Measurements from ENCODE around the gene TBC1D5. TPM values are rescaled to one million over a fixed set of nuclear protein-coding genes. Genes with fewer than 3 reads are reported as not detected.

Gene TBC1D5
- total and polyA plus RNA-seq, 4 donors, result 34.6 to 135 (median 69.1) TPM

DNA sequence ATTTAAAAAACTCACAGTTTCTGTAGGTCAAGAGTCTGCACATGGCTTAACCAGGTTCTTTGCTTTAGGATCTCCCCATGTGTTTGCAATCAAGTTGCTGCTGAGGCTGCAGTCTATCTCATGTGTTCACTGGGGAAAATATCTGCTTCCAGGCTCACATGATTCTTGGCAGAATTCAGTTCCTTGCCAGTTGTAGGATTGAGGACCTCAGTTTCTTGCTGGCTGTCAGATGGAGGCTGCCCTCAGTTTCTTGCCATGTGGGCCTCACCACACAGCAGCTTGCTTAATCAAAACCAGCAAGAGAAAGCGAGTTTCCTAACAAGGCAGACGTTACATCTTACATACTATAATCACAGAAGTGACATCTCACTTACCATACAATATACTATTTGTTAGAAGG lies 10.0 kb upstream of the TBC1D5 start:
- H3K27ac ChIP-seq (ENCODE audit: low read depth, low read length), result no peak overlapping the region
- H3K4me3 ChIP-seq (ENCODE audit: low read depth, low read length), result no peak overlapping the region
- no peak for DNase-seq (ENCODE audit: low read depth in 4 of 6, low spot score in 6 of 6)
- H3K4me1 ChIP-seq (ENCODE audit: control insufficient read depth, insufficient read depth, low read length), result no peaks in the 10 kb centered on the region
- no peaks in the 10 kb centered on the region for H3K36me3 ChIP-seq (ENCODE audit: control insufficient read depth, insufficient read depth, low read length)
- H3K27me3 ChIP-seq (ENCODE audit: control insufficient read depth, insufficient read depth, low read length), result no peaks in the 10 kb centered on the region
- no peaks in the 10 kb centered on the region for H3K9me3 ChIP-seq (ENCODE audit: control insufficient read depth, insufficient read depth, low read length)
- no CpG with 5 or more reads among the region's 2 CpGs for WGBS (ENCODE audit: insufficient coverage)

GRCh38 chr3:17749705-17750293 lies 7.4 kb upstream of the TBC1D5 start:
- Histone ChIP-seq H3K9me3 (ENCODE audit: control insufficient read depth, insufficient read depth, low read length) (no peaks in the 10 kb centered on the region), H3K27me3 (ENCODE audit: control insufficient read depth, insufficient read depth, low read length) (no peaks in the 10 kb centered on the region), H3K36me3 (ENCODE audit: control insufficient read depth, insufficient read depth, low read length) (no peaks in the 10 kb centered on the region), H3K4me1 (ENCODE audit: control insufficient read depth, insufficient read depth, low read length) (no peaks in the 10 kb centered on the region), H3K27ac (ENCODE audit: low read depth, low read length) (no peak overlapping the region), H3K4me3 (ENCODE audit: low read depth, low read length) (no peak overlapping the region)
- 100% methylated on average over 2 of the region's 3 CpGs for WGBS (ENCODE audit: insufficient coverage)
- DNase-seq (ENCODE audit: low read depth in 4 of 6, low spot score in 6 of 6), result no peak

- no peak overlapping the region for H3K4me3 ChIP-seq (ENCODE audit: low read depth, low read length)
These were observed 6.8 kb upstream of the TBC1D5 start for GRCh38 chr3:17749281-17749680.

GRCh38 chr3:17747890-17748247 lies 5.4 kb upstream of the TBC1D5 start:
- Histone ChIP-seq H3K4me1 (ENCODE audit: control insufficient read depth, insufficient read depth, low read length) (no peaks in the 10 kb centered on the region), H3K27me3 (ENCODE audit: control insufficient read depth, insufficient read depth, low read length) (no peaks in the 10 kb centered on the region), H3K27ac (ENCODE audit: low read depth, low read length) (no peak overlapping the region), H3K36me3 (ENCODE audit: control insufficient read depth, insufficient read depth, low read length) (no peaks in the 10 kb centered on the region), H3K9me3 (ENCODE audit: control insufficient read depth, insufficient read depth, low read length) (no peaks in the 10 kb centered on the region), H3K4me3 (ENCODE audit: low read depth, low read length) (no peak overlapping the region)
- WGBS (ENCODE audit: insufficient coverage), result 50% methylated on average over 1 of the region's 6 CpGs
- no peak for DNase-seq (ENCODE audit: low read depth in 4 of 6, low spot score in 6 of 6)

More at GRCh38 chr3:17749281-17749680, 6.8 kb upstream of the TBC1D5 start:
- H3K4me1 ChIP-seq (ENCODE audit: control insufficient read depth, insufficient read depth, low read length), result no peaks in the 10 kb centered on the region
- no peaks in the 10 kb centered on the region for H3K36me3 ChIP-seq (ENCODE audit: control insufficient read depth, insufficient read depth, low read length)
- no peak for DNase-seq (ENCODE audit: low read depth in 4 of 6, low spot score in 6 of 6)
- no peaks in the 10 kb centered on the region for H3K27me3 ChIP-seq (ENCODE audit: control insufficient read depth, insufficient read depth, low read length)
- WGBS (ENCODE audit: insufficient coverage), result no CpG with 5 or more reads among the region's 1 CpG
- no peaks in the 10 kb centered on the region for H3K9me3 ChIP-seq (ENCODE audit: control insufficient read depth, insufficient read depth, low read length)
- no peak overlapping the region for H3K27ac ChIP-seq (ENCODE audit: low read depth, low read length)

DNA sequence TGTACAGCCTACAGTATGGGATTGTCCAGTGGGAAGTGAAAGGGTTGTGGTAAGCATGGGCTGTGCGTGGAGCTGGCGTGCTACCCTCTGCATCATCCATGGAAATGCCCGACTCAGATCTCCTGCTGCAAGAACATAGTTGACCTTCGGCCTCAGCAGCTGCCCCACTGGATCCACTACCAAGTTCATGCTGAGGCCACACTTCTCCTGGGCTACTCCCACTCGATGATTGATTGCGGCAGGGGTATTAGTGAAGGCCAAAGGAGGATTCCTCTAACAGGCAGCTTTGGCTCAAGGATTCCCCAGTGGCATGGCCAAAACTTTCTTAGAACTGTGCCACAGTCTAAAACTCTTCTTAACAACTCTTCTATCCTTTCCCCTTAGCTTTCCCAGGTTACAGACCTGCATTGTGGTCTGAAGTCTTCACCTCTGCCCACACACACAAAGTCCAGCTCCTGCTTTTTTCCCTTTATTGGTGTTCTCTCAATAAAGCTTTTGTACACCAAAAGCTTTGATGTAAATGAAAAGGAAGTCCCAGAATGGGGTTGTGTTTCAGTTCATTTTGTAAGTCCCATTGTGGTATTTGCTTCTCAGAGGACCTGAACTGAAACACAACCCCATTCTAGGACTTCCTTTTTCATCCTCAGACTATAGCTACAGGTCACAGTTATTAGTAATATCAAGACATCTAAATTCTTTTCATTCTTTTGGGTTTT lies 4.9 kb upstream of the TBC1D5 start:
- 49% methylated on average over 3 of the region's 6 CpGs for WGBS (ENCODE audit: insufficient coverage)
- H3K9me3 ChIP-seq (ENCODE audit: control insufficient read depth, insufficient read depth, low read length), result no peaks in the 10 kb centered on the region
- DNase-seq (ENCODE audit: low read depth in 4 of 6, low spot score in 6 of 6), result no peak

GRCh38 chr3:17745894-17746293 lies 3.5 kb upstream of the TBC1D5 start:
- 62% methylated on average over 1 of the region's 2 CpGs for WGBS (ENCODE audit: insufficient coverage)
- Histone ChIP-seq H3K4me3 (ENCODE audit: low read depth, low read length) (no peak overlapping the region), H3K27ac (ENCODE audit: low read depth, low read length) (no peak overlapping the region), H3K4me1 (ENCODE audit: control insufficient read depth, insufficient read depth, low read length) (no peaks in the 10 kb centered on the region), H3K36me3 (ENCODE audit: control insufficient read depth, insufficient read depth, low read length) (no peaks in the 10 kb centered on the region), H3K9me3 (ENCODE audit: control insufficient read depth, insufficient read depth, low read length) (no peaks in the 10 kb centered on the region), H3K27me3 (ENCODE audit: control insufficient read depth, insufficient read depth, low read length) (no peaks in the 10 kb centered on the region)
- no peak for DNase-seq (ENCODE audit: low read depth in 4 of 6, low spot score in 6 of 6)

More for the DNA sequence above, 4.9 kb upstream of the TBC1D5 start:
- H3K27me3 ChIP-seq (ENCODE audit: control insufficient read depth, insufficient read depth, low read length), result no peaks in the 10 kb centered on the region
- H3K4me1 ChIP-seq (ENCODE audit: control insufficient read depth, insufficient read depth, low read length), result no peaks in the 10 kb centered on the region
- H3K4me3 ChIP-seq (ENCODE audit: low read depth, low read length), result no peak overlapping the region
- no peaks in the 10 kb centered on the region for H3K36me3 ChIP-seq (ENCODE audit: control insufficient read depth, insufficient read depth, low read length)
- H3K27ac ChIP-seq (ENCODE audit: low read depth, low read length), result no peak overlapping the region

- Histone ChIP-seq H3K27ac (ENCODE audit: low read depth, low read length) (no peak overlapping the region), H3K4me1 (ENCODE audit: control insufficient read depth, insufficient read depth, low read length) (no peaks in the 10 kb centered on the region), H3K4me3 (ENCODE audit: low read depth, low read length) (no peak overlapping the region), H3K36me3 (ENCODE audit: control insufficient read depth, insufficient read depth, low read length) (no peaks in the 10 kb centered on the region), H3K9me3 (ENCODE audit: control insufficient read depth, insufficient read depth, low read length) (no peaks in the 10 kb centered on the region), H3K27me3 (ENCODE audit: control insufficient read depth, insufficient read depth, low read length) (no peaks in the 10 kb centered on the region)
- DNase-seq (ENCODE audit: low read depth in 4 of 6, low spot score in 6 of 6), result no peak
- WGBS (ENCODE audit: insufficient coverage), result 67% methylated on average over 2 of the region's 2 CpGs
These were observed 2.9 kb upstream of the TBC1D5 start for GRCh38 chr3:17745301-17745700.

- H3K9me3 ChIP-seq (ENCODE audit: control insufficient read depth, insufficient read depth, low read length), result no peaks in the 10 kb centered on the region
- no peak overlapping the region for H3K27ac ChIP-seq (ENCODE audit: low read depth, low read length)
- no peaks in the 10 kb centered on the region for H3K36me3 ChIP-seq (ENCODE audit: control insufficient read depth, insufficient read depth, low read length)
- H3K4me1 ChIP-seq (ENCODE audit: control insufficient read depth, insufficient read depth, low read length), result peaks cover 4% of the 10 kb centered on the region
- H3K4me3 ChIP-seq (ENCODE audit: low read depth, low read length), result no peak overlapping the region
- no peaks in the 10 kb centered on the region for H3K27me3 ChIP-seq (ENCODE audit: control insufficient read depth, insufficient read depth, low read length)
- WGBS (ENCODE audit: insufficient coverage), result 100% methylated on average over 1 of the region's 3 CpGs
- DNase-seq (ENCODE audit: low read depth in 4 of 6, low spot score in 6 of 6), result no peak
These were observed 2.3 kb upstream of the TBC1D5 start for GRCh38 chr3:17744693-17745092.

GRCh38 chr3:17743658-17743995 lies 1.2 kb upstream of the TBC1D5 start:
- Histone ChIP-seq H3K36me3 (ENCODE audit: control insufficient read depth, insufficient read depth, low read length) (no peaks in the 10 kb centered on the region), H3K4me3 (ENCODE audit: low read depth, low read length) (no peak overlapping the region), H3K27ac (ENCODE audit: low read depth, low read length) (no peak overlapping the region), H3K27me3 (ENCODE audit: control insufficient read depth, insufficient read depth, low read length) (no peaks in the 10 kb centered on the region), H3K9me3 (ENCODE audit: control insufficient read depth, insufficient read depth, low read length) (no peaks in the 10 kb centered on the region), H3K4me1 (ENCODE audit: control insufficient read depth, insufficient read depth, low read length) (peaks cover 4% of the 10 kb centered on the region)
- no CpG with 5 or more reads among the region's 1 CpG for WGBS (ENCODE audit: insufficient coverage)
- no peak for DNase-seq (ENCODE audit: low read depth in 4 of 6, low spot score in 6 of 6)

Data from spinal cord (tissue), 10 donors.